Esophagus muscularis mucosa (tissue), 4 donors: ENCODE measurements around the gene CCDC87.

Source experiments
- EP300 ChIP-seq: sonication (generic); formaldehyde crosslinking; IDR thresholded peaks from one replicate; pipeline ENCODE4 v1.6.1; 2017; ENCODE audit warnings: antibody characterized with exemption
- POLR2A ChIP-seq: fragments of 450-650 bp; IDR thresholded peaks from one replicate; pipeline ENCODE4 v1.6.1; 2017; ENCODE audit warnings: antibody characterized with exemption, moderate library complexity, mild to moderate bottlenecking, low read depth
- TF ChIP-seq, protein P1 (sequence below), 3 experiments: fragments of 200-600 bp in 2 of 3; fragments of 450-650 bp in 1 of 3; sonication (generic) in 2 of 3; IDR thresholded peaks; one replicate each; pipeline ENCODE4 v1.5.1; 2017 to 2019; ENCODE audit warnings: antibody characterized with exemption in 3 of 3, mild to moderate bottlenecking in 2 of 3, moderate library complexity in 1 of 3

DNA sequence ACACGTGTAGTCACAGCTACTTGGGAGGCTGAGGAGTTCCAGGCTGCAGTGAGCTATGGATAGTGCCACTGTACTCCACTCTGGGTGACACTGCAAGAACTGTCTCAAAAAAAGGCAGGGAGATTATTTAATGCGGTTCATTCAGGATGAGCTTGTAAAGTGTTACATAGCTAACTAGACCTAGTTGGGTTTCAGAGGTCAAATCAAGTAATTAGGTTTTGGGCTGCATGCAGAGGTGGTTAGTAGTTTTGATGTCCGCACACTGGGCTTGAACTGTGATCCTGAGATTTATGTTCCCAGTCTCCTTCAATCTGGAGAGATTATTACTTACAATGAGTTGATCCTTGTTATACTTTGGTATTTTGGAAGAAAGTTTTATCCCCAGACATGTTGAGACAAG is 43.5 kb upstream of the CCDC87 start:
- TF ChIP-seq, protein P1, sequence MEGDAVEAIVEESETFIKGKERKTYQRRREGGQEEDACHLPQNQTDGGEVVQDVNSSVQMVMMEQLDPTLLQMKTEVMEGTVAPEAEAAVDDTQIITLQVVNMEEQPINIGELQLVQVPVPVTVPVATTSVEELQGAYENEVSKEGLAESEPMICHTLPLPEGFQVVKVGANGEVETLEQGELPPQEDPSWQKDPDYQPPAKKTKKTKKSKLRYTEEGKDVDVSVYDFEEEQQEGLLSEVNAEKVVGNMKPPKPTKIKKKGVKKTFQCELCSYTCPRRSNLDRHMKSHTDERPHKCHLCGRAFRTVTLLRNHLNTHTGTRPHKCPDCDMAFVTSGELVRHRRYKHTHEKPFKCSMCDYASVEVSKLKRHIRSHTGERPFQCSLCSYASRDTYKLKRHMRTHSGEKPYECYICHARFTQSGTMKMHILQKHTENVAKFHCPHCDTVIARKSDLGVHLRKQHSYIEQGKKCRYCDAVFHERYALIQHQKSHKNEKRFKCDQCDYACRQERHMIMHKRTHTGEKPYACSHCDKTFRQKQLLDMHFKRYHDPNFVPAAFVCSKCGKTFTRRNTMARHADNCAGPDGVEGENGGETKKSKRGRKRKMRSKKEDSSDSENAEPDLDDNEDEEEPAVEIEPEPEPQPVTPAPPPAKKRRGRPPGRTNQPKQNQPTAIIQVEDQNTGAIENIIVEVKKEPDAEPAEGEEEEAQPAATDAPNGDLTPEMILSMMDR (IDR thresholded peaks at IDR 0.05): no peak
- TF ChIP-seq POLR2A (no peak), EP300 (no peak)
